HG03354 (cell line): ENCODE results near the gene ORC5.

Source experiments
- ATAC-seq: cut with Tn5 transposase; IDR thresholded peaks from one replicate; pipeline ENCODE4 v1.9.1; 2021; ENCODE audit warnings: mild to moderate bottlenecking; ENCODE audit not compliant: unreplicated experiment, poor library complexity, severe bottlenecking

The ORC5 gene

GRCh38 chr7:104135760-104136558, 71.9 kb downstream of the ORC5 start:
- no peak for ATAC-seq

- ATAC-seq: no peak
These were observed 74.6 kb downstream of the ORC5 start for GRCh38 chr7:104133238-104133637.

- ATAC-seq: no peak
These were observed 77.1 kb downstream of the ORC5 start for GRCh38 chr7:104130726-104131125.

- no peak for ATAC-seq
These were observed 80.6 kb downstream of the ORC5 start for GRCh38 chr7:104127204-104127603.

GRCh38 chr7:104126411-104126841, 81.4 kb downstream of the ORC5 start:
- no peak for ATAC-seq

GRCh38 chr7:104124893-104125477, 82.8 kb downstream of the ORC5 start:
- ATAC-seq: no peak

- ATAC-seq: no peak
These were observed 83.3 kb downstream of the ORC5 start for GRCh38 chr7:104124469-104124868.

GRCh38 chr7:104123786-104124185, 84.0 kb downstream of the ORC5 start:
- no peak for ATAC-seq

- ATAC-seq: no peak
These were observed 94.0 kb downstream of the ORC5 start for GRCh38 chr7:104113788-104114187.

GRCh38 chr7:104112623-104113022, 95.2 kb downstream of the ORC5 start:
- no peak for ATAC-seq

GRCh38 chr7:104111271-104111670, 96.5 kb downstream of the ORC5 start:
- ATAC-seq: no peak

- ATAC-seq: no peak
These were observed 101.5 kb downstream of the ORC5 start for GRCh38 chr7:104106108-104106905.

- no peak for ATAC-seq
These were observed 108.9 kb downstream of the ORC5 start for GRCh38 chr7:104098890-104099289.

- no peak for ATAC-seq
These were observed 111.1 kb downstream of the ORC5 start for GRCh38 chr7:104096683-104097082.

- no peak for ATAC-seq
These were observed 114.7 kb downstream of the ORC5 start for GRCh38 chr7:104093127-104093526.

GRCh38 chr7:104091242-104091641, 116.6 kb downstream of the ORC5 start:
- no peak for ATAC-seq

GRCh38 chr7:104089612-104090011, 118.2 kb downstream of the ORC5 start:
- ATAC-seq: no peak

- ATAC-seq: no peak
These were observed 118.8 kb downstream of the ORC5 start for GRCh38 chr7:104089061-104089460.
